ENCODE results near the gene IFT43. TPM values are rescaled to one million over a fixed set of nuclear protein-coding genes. Genes with fewer than 3 reads are reported as not detected.

IFT43 gene
- total and polyA plus RNA-seq, 5 donors from 2014 or later = 9.9 to 20.0 (median 15.7) TPM

DNA sequence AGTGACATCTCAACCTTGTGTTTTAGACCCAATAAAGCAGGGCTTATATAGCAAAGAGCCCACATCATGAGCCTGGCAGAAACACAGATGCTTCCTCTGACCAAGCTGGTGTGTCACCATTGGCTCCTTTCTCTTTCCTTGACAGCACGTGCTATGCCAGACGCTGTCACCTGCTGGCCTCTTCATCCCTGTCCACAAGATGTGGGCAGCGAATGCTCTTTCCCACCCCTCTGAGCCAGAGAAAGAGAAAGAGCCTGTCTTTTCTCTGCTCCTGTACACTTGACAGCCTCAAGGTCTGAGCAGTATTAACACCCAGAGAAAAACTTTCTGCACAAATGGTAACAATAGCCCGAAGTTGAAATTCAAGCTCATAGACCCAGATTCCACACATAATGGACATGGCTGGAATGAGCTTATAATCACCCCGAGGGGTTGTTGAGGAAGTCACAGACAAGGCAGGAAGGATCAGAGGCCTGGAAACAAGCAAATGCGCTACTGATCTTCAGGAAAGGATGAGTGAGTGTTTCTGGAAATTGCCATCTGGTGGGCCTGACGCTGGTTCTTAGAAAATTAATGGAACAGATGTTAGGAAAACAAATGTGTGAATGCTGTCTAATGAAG lies 12.7 kb upstream of the IFT43 start:
- H3K27ac Mint-ChIP-seq = peak overlapping the region in 1 of 3 donors; percentile 36
- ATAC-seq (ENCODE audit: low read depth in 2 of 2) (no peak), DNase-seq (no peak)
- Histone ChIP-seq H3K27ac (ENCODE audit: insufficient read depth, low read length, poor library complexity, severe bottlenecking) (no peak overlapping the region), H3K9me3 (ENCODE audit: control insufficient read depth in 2 of 2, low read length in 2 of 2) (no peaks in the 10 kb centered on the region), H3K27me3 (ENCODE audit: control insufficient read depth, insufficient read depth, low read length) (no peaks in the 10 kb centered on the region), H3K36me3 (ENCODE audit: control insufficient read depth, insufficient read depth, low read length) (no peaks in the 10 kb centered on the region), H3K4me3 (ENCODE audit: low read depth, low read length) (no peak overlapping the region), H3K4me1 (ENCODE audit: control insufficient read depth, insufficient read depth, low read length, poor library complexity, severe bottlenecking) (no peaks in the 10 kb centered on the region)
- H3K4me3 Mint-ChIP-seq = no peak overlapping the region
- no peaks in the 10 kb centered on the region for H3K27me3 Mint-ChIP-seq
- H3K4me1 Mint-ChIP-seq = peaks cover 0 to 3% (median under 1%) of the 10 kb centered on the region in 4 donors
- H3K36me3 Mint-ChIP-seq = peaks cover 17% of the 10 kb centered on the region
- no peaks in the 10 kb centered on the region for H3K9me3 Mint-ChIP-seq

- peak overlapping the region in 2 of 4 donors; percentile 58 to 64 for H3K4me3 Mint-ChIP-seq
- DNase-seq = no peak
- no peak for ATAC-seq (ENCODE audit: low read depth in 2 of 2)
- no peaks in the 10 kb centered on the region for H3K9me3 ChIP-seq (ENCODE audit: control insufficient read depth in 2 of 2, low read length in 2 of 2)
- H3K36me3 ChIP-seq (ENCODE audit: control insufficient read depth, insufficient read depth, low read length) = no peaks in the 10 kb centered on the region
- H3K27ac ChIP-seq (ENCODE audit: insufficient read depth, low read length, poor library complexity, severe bottlenecking) = no peak overlapping the region
- H3K36me3 Mint-ChIP-seq = peaks cover 8% of the 10 kb centered on the region
- H3K27me3 Mint-ChIP-seq = no peaks in the 10 kb centered on the region
- H3K4me1 ChIP-seq (ENCODE audit: control insufficient read depth, insufficient read depth, low read length, poor library complexity, severe bottlenecking) = peaks cover 23% of the 10 kb centered on the region
- H3K9me3 Mint-ChIP-seq = no peaks in the 10 kb centered on the region
- H3K27me3 ChIP-seq (ENCODE audit: control insufficient read depth, insufficient read depth, low read length) = no peaks in the 10 kb centered on the region
- H3K4me1 Mint-ChIP-seq = peaks cover 7 to 42% (median 24%) of the 10 kb centered on the region in 4 donors
- no peak overlapping the region for H3K4me3 ChIP-seq (ENCODE audit: low read depth, low read length)
- no peak overlapping the region for H3K27ac Mint-ChIP-seq
Measured at GRCh38 chr14:75976826-75977581, 8.6 kb upstream of the IFT43 start.

GRCh38 chr14:75977582-75977943 lies 8.0 kb upstream of the IFT43 start:
- no peaks in the 10 kb centered on the region for H3K9me3 ChIP-seq (ENCODE audit: control insufficient read depth in 2 of 2, low read length in 2 of 2)
- H3K27ac ChIP-seq (ENCODE audit: insufficient read depth, low read length, poor library complexity, severe bottlenecking) = no peak overlapping the region
- Mint-ChIP-seq H3K9me3 (no peaks in the 10 kb centered on the region), H3K27ac (no peak overlapping the region), H3K36me3 (peaks cover 3% of the 10 kb centered on the region), H3K4me3 (peak overlapping the region in 2 of 4 donors; percentile 27 to 64), H3K4me1 (peaks cover 7 to 43% (median 24%) of the 10 kb centered on the region in 4 donors), H3K27me3 (no peaks in the 10 kb centered on the region)
- no peaks in the 10 kb centered on the region for H3K27me3 ChIP-seq (ENCODE audit: control insufficient read depth, insufficient read depth, low read length)
- no peaks in the 10 kb centered on the region for H3K36me3 ChIP-seq (ENCODE audit: control insufficient read depth, insufficient read depth, low read length)
- ATAC-seq (ENCODE audit: low read depth in 2 of 2) (no peak), DNase-seq (no peak)
- peaks cover 23% of the 10 kb centered on the region for H3K4me1 ChIP-seq (ENCODE audit: control insufficient read depth, insufficient read depth, low read length, poor library complexity, severe bottlenecking)
- H3K4me3 ChIP-seq (ENCODE audit: low read depth, low read length) = no peak overlapping the region

GRCh38 chr14:75978249-75978731 lies 7.3 kb upstream of the IFT43 start:
- Mint-ChIP-seq H3K4me1 (peaks cover 7 to 43% (median 27%) of the 10 kb centered on the region in 4 donors), H3K27me3 (no peaks in the 10 kb centered on the region), H3K9me3 (no peaks in the 10 kb centered on the region), H3K4me3 (peak overlapping the region; percentile 24 to 73 (median 54)), H3K36me3 (peaks cover 3% of the 10 kb centered on the region), H3K27ac (peak overlapping the region in 2 of 3 donors; percentile 47 to 89)
- no peaks in the 10 kb centered on the region for H3K36me3 ChIP-seq (ENCODE audit: control insufficient read depth, insufficient read depth, low read length)
- H3K9me3 ChIP-seq (ENCODE audit: control insufficient read depth in 2 of 2, low read length in 2 of 2) = no peaks in the 10 kb centered on the region
- no peak overlapping the region for H3K27ac ChIP-seq (ENCODE audit: insufficient read depth, low read length, poor library complexity, severe bottlenecking)
- no peak overlapping the region for H3K4me3 ChIP-seq (ENCODE audit: low read depth, low read length)
- peaks cover 28% of the 10 kb centered on the region for H3K4me1 ChIP-seq (ENCODE audit: control insufficient read depth, insufficient read depth, low read length, poor library complexity, severe bottlenecking)
- DNase-seq (peak in 2 of 3 donors; percentile 45 to 69), ATAC-seq (ENCODE audit: low read depth in 2 of 2) (peak; percentile 36 to 60)
- no peaks in the 10 kb centered on the region for H3K27me3 ChIP-seq (ENCODE audit: control insufficient read depth, insufficient read depth, low read length)

DNA sequence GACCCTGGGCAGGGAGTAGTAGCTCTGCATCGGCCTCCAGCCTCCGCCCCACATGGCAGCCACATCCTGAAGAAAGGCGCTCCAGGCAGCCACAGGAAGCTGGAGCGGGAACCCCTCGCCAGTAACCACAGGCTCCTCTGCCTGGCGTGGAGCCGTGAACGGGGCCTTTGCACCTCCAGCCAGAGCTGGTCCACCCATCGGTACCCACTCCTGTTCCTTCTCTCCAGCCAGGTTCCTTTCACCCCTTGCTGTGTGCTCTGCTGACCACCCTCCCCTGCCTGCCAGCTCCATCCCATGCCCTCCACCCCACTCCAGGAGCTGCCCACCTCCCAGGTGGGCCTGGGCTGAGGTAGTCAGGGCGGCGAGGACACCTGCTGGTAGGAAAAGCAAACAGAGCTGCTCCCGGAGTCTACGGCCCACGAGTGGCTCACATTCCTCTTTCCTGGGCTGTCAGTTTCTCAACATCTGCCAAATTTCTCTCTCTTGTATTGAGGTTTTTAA lies 6.4 kb upstream of the IFT43 start:
- peaks cover 7 to 43% (median 27%) of the 10 kb centered on the region in 4 donors for H3K4me1 Mint-ChIP-seq
- peak overlapping the region in 2 of 4 donors; percentile 32 to 64 for H3K4me3 Mint-ChIP-seq
- DNase-seq = peak in 1 of 3 donors; percentile 9

DNA sequence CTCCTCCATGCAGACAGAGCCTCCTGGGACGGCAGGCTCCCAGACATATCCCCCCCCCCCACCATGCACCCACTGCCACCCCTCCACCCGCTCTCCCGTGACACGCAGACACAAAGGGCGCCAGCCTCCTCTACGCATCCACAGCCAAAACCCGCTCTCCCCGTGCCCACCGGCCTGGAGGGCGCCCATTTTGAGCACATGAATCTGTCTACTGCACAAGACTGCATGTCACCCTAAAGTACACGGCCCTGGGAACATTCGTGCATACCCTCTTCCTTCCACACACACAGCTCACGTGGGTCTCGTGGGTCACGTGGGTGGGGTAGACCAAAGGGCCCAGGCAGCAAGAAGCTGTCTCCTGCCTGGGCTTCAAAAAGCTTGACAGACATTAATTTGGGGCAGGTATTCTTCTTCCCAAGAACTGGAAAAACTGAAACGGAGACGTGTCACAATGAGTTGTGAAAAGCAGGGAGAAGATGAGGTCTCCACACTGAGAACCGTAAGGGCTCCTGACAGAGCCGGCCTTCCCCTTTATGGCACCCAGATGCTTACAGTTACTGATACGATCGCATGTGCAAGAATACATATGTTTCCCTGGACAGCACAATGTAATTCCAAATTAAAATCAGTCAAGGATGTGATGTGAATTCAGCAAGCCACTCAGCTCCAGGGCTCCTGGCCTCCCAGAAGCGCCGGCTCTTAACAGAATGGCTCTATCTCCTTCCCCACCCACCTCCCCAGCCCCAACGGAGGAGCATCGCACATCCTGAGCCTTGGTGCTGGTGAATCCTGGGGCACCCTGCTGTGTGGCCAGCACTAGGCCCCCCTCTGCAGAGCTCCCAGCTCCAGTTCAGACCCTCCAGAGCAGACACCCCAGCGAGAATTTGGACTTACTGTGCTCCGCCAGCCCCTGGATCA lies 5.7 kb upstream of the IFT43 start:
- Mint-ChIP-seq H3K36me3 (peaks cover 3% of the 10 kb centered on the region), H3K4me1 (peaks cover 7 to 44% (median 28%) of the 10 kb centered on the region in 4 donors), H3K27me3 (no peaks in the 10 kb centered on the region), H3K9me3 (no peaks in the 10 kb centered on the region), H3K27ac (peak overlapping the region in 2 of 3 donors; percentile 26 to 89), H3K4me3 (peak overlapping the region in 2 of 4 donors; percentile 41 to 64)
- Histone ChIP-seq H3K36me3 (ENCODE audit: control insufficient read depth, insufficient read depth, low read length) (no peaks in the 10 kb centered on the region), H3K9me3 (ENCODE audit: control insufficient read depth in 2 of 2, low read length in 2 of 2) (no peaks in the 10 kb centered on the region), H3K4me3 (ENCODE audit: low read depth, low read length) (no peak overlapping the region), H3K27me3 (ENCODE audit: control insufficient read depth, insufficient read depth, low read length) (no peaks in the 10 kb centered on the region), H3K27ac (ENCODE audit: insufficient read depth, low read length, poor library complexity, severe bottlenecking) (no peak overlapping the region), H3K4me1 (ENCODE audit: control insufficient read depth, insufficient read depth, low read length, poor library complexity, severe bottlenecking) (peaks cover 28% of the 10 kb centered on the region)
- DNase-seq (no peak), ATAC-seq (ENCODE audit: low read depth in 2 of 2) (no peak)

More for the DNA sequence above, 6.4 kb upstream of the IFT43 start:
- Mint-ChIP-seq H3K27ac (no peak overlapping the region), H3K27me3 (no peaks in the 10 kb centered on the region), H3K9me3 (no peaks in the 10 kb centered on the region), H3K36me3 (peaks cover 3% of the 10 kb centered on the region)
- H3K36me3 ChIP-seq (ENCODE audit: control insufficient read depth, insufficient read depth, low read length) = no peaks in the 10 kb centered on the region
- no peaks in the 10 kb centered on the region for H3K27me3 ChIP-seq (ENCODE audit: control insufficient read depth, insufficient read depth, low read length)
- H3K9me3 ChIP-seq (ENCODE audit: control insufficient read depth in 2 of 2, low read length in 2 of 2) = no peaks in the 10 kb centered on the region
- H3K27ac ChIP-seq (ENCODE audit: insufficient read depth, low read length, poor library complexity, severe bottlenecking) = no peak overlapping the region
- H3K4me3 ChIP-seq (ENCODE audit: low read depth, low read length) = no peak overlapping the region
- peaks cover 28% of the 10 kb centered on the region for H3K4me1 ChIP-seq (ENCODE audit: control insufficient read depth, insufficient read depth, low read length, poor library complexity, severe bottlenecking)
- no peak for ATAC-seq (ENCODE audit: low read depth in 2 of 2)

DNA sequence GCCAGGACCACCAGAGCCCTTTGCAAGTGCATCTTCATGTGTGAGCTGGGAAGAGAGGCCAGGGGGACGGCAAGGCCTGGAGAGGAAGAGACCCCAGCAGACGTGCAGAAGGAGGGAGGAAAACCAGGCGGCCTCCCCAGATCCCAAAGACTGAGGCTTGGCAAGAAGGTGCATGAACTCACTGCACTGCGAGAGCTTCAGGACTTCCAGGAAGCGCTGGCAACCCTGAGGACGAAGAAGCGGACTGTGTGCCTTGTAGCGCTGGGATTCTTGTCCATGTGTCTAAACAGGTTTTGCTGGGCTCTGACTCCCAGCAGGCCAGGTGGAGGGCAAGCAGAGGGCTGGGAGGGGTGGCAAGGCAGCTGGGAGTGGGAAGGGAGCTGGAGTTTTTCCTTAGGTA lies 4.7 kb upstream of the IFT43 start:
- Mint-ChIP-seq H3K4me3 (peak overlapping the region in 3 of 4 donors; percentile 82 to 88 (median 88)), H3K9me3 (no peaks in the 10 kb centered on the region), H3K27me3 (no peaks in the 10 kb centered on the region), H3K4me1 (peaks cover 7 to 52% (median 33%) of the 10 kb centered on the region in 4 donors), H3K36me3 (peaks cover 3% of the 10 kb centered on the region), H3K27ac (peak overlapping the region in 2 of 3 donors; percentile 89 to 96)
- Histone ChIP-seq H3K27me3 (ENCODE audit: control insufficient read depth, insufficient read depth, low read length) (no peaks in the 10 kb centered on the region), H3K9me3 (ENCODE audit: control insufficient read depth in 2 of 2, low read length in 2 of 2) (no peaks in the 10 kb centered on the region), H3K36me3 (ENCODE audit: control insufficient read depth, insufficient read depth, low read length) (no peaks in the 10 kb centered on the region), H3K4me3 (ENCODE audit: low read depth, low read length) (peak overlapping the region; percentile 80), H3K27ac (ENCODE audit: insufficient read depth, low read length, poor library complexity, severe bottlenecking) (no peak overlapping the region), H3K4me1 (ENCODE audit: control insufficient read depth, insufficient read depth, low read length, poor library complexity, severe bottlenecking) (peaks cover 32% of the 10 kb centered on the region)
- no peak for ATAC-seq (ENCODE audit: low read depth in 2 of 2)
- DNase-seq = no peak

All from CD4-positive, CD25-positive, alpha-beta regulatory T cell (primary cell).